NCI-H2029 (cell line): ENCODE measurements around the gene DGCR2.
"Not testable (repeated sequence)": the region's sequence is repeated elsewhere in the genome, so short reads cannot be mapped to it uniquely, and the experiment has no call there.

Source experiments
- DNase-seq: peaks from one replicate; lab custom pipeline; 2025; lab: John Stamatoyannopoulos, UW

DGCR2 gene

GRCh38 chr22:19029113-19030103 lies 92.8 kb downstream of the DGCR2 start:
- not testable (repeated sequence) for DNase-seq

GRCh38 chr22:19028060-19028455 lies 94.2 kb downstream of the DGCR2 start:
- not testable (repeated sequence) for DNase-seq

GRCh38 chr22:19027371-19028059 lies 94.7 kb downstream of the DGCR2 start:
- DNase-seq, result not testable (repeated sequence)

- DNase-seq, result not testable (repeated sequence)
Observed at GRCh38 chr22:19026080-19026479, 96.1 kb downstream of the DGCR2 start.

- DNase-seq, result not testable (repeated sequence)
Observed at GRCh38 chr22:19024956-19025489, 97.2 kb downstream of the DGCR2 start.

GRCh38 chr22:19023931-19024330 lies 98.3 kb downstream of the DGCR2 start:
- not testable (repeated sequence) for DNase-seq

- no peak for DNase-seq
Observed at GRCh38 chr22:19022755-19023154, 99.5 kb downstream of the DGCR2 start.

- DNase-seq, result no peak
Observed at GRCh38 chr22:19019679-19020032, 102.6 kb downstream of the DGCR2 start.

GRCh38 chr22:19019029-19019678 lies 103.1 kb downstream of the DGCR2 start:
- DNase-seq, result no peak

GRCh38 chr22:19018256-19018655 lies 104.0 kb downstream of the DGCR2 start:
- no peak for DNase-seq

- no peak for DNase-seq
Observed at GRCh38 chr22:19016081-19016766, 106.0 kb downstream of the DGCR2 start.

GRCh38 chr22:19014886-19015285 lies 107.3 kb downstream of the DGCR2 start:
- DNase-seq, result no peak

- DNase-seq, result not testable (repeated sequence)
Observed at GRCh38 chr22:19013881-19014598, 108.2 kb downstream of the DGCR2 start.

- DNase-seq, result not testable (repeated sequence)
Observed at GRCh38 chr22:19013411-19013810, 108.8 kb downstream of the DGCR2 start.

- DNase-seq, result no peak
Observed at GRCh38 chr22:19012308-19012986, 109.8 kb downstream of the DGCR2 start.

- not testable (repeated sequence) for DNase-seq
Observed at GRCh38 chr22:19011611-19012010, 110.6 kb downstream of the DGCR2 start.

- no peak for DNase-seq
Observed at GRCh38 chr22:19011075-19011474, 111.1 kb downstream of the DGCR2 start.

GRCh38 chr22:19005905-19006304 lies 116.3 kb downstream of the DGCR2 start:
- DNase-seq, result no peak

- no peak for DNase-seq
Observed at GRCh38 chr22:19004471-19004870, 117.7 kb downstream of the DGCR2 start.

- no peak for DNase-seq
Observed at GRCh38 chr22:19003508-19003907, 118.7 kb downstream of the DGCR2 start.
